HL-60/S4 treated with retinoic acid at 250 ng/mL for 4 days and 3 days (cell line): ENCODE data around the gene REV3L.
"Not testable (repeated sequence)": the region's sequence is repeated elsewhere in the genome, so short reads cannot be mapped to it uniquely, and the experiment has no call there.

Experiments
- in situ Hi-C: fragments of 300-500 bp; cut with MboI; formaldehyde crosslinking; loops from 2 replicates; pipeline ENCODE4 v1.7.0; 2022; ENCODE audit warnings: low sequenced_read_pairs

REV3L gene

GRCh38 chr6:111379831-111380230, 103.2 kb downstream of the REV3L start:
- in situ Hi-C loops = no loop called here

- in situ Hi-C loops = no loop called here
Observed at GRCh38 chr6:111379302-111379701, 103.7 kb downstream of the REV3L start.

- in situ Hi-C loops = no loop called here
Observed at GRCh38 chr6:111377558-111378120, 105.4 kb downstream of the REV3L start.

- in situ Hi-C loops = no loop called here
Observed at GRCh38 chr6:111367393-111368088, 115.5 kb downstream of the REV3L start.

GRCh38 chr6:111361648-111362047, 121.4 kb downstream of the REV3L start:
- in situ Hi-C loops = no loop called here

GRCh38 chr6:111358454-111358853, 124.6 kb downstream of the REV3L start:
- in situ Hi-C loops = no loop called here

GRCh38 chr6:111357705-111358104, 125.3 kb downstream of the REV3L start:
- in situ Hi-C loops = no loop called here

- in situ Hi-C loops = no loop called here
Observed at GRCh38 chr6:111356551-111356950, 126.5 kb downstream of the REV3L start.

- in situ Hi-C loops = no loop called here
Observed at GRCh38 chr6:111354758-111355555, 128.1 kb downstream of the REV3L start.

- in situ Hi-C loops = no loop called here
Observed at GRCh38 chr6:111353912-111354462, 129.0 kb downstream of the REV3L start.

- in situ Hi-C loops = no loop called here
Observed at GRCh38 chr6:111347589-111347988, 135.4 kb downstream of the REV3L start.

GRCh38 chr6:111342913-111343312, 140.1 kb downstream of the REV3L start:
- in situ Hi-C loops = no loop called here

GRCh38 chr6:111339294-111339693, 143.7 kb downstream of the REV3L start:
- in situ Hi-C loops = no loop called here

GRCh38 chr6:111338843-111339242, 144.2 kb downstream of the REV3L start:
- in situ Hi-C loops = no loop called here

- in situ Hi-C loops = no loop called here
Observed at GRCh38 chr6:111337829-111338236, 145.2 kb downstream of the REV3L start.

GRCh38 chr6:111329882-111330633, 153.0 kb downstream of the REV3L start:
- in situ Hi-C loops = no loop called here

GRCh38 chr6:111326563-111326962, 156.5 kb downstream of the REV3L start:
- in situ Hi-C loops = no loop called here

- in situ Hi-C loops = no loop called here
Observed at GRCh38 chr6:111322145-111322544, 160.9 kb downstream of the REV3L start.

GRCh38 chr6:111307950-111308349, 175.1 kb downstream of the REV3L start:
- in situ Hi-C loops = not testable (repeated sequence)

- in situ Hi-C loops = no loop called here
Observed at GRCh38 chr6:111307275-111307858, 175.7 kb downstream of the REV3L start.
